T-helper 1 cell (primary cell): ENCODE data around the gene RRM2.

Experiments used
- DNase-seq, 5 donors: peaks; one replicate each; pipeline ENCODE4 v3.0.0-alpha.2; 2012 to 2020
- total RNA-seq, 4 donors: gene quantifications; one replicate each; lab custom pipeline; 2026; lab: John Stamatoyannopoulos, UW

RRM2 gene
- 3.8 to 9.3 (median 5.8) reads per million in 4 donors for total RNA-seq

DNA sequence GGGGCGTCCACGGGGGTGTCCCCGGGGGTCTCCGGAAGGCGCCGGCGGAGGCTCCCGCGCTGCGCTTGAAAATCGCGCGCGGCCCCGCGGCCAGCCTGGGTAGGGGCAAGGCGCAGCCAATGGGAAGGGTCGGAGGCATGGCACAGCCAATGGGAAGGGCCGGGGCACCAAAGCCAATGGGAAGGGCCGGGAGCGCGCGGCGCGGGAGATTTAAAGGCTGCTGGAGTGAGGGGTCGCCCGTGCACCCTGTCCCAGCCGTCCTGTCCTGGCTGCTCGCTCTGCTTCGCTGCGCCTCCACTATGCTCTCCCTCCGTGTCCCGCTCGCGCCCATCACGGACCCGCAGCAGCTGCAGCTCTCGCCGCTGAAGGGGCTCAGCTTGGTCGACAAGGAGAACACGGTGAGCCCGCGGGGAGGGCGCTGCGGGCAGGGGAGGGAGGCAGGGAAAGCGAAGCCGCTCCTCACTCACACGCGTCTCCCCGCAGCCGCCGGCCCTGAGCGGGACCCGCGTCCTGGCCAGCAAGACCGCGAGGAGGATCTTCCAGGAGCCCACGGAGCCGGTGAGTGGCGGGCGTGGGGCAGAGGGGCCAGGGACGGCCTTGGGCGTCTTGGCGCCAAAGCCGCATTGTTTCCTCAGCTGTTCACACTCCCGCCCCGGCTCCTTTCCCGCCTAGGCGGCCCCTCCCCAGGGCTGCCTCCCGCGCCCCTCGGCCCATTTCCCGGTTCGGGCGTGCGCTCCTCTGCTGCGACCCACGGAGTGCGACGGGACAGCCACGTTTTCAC lies at the start of gene RRM2:
RRM2 (plus strand) TSS at position 240 of the 781 bp plus-strand sequence; CDS start at position 300, 60 bp downstream.
- peak; percentile 75 to 97 (median 83) for DNase-seq

DNA sequence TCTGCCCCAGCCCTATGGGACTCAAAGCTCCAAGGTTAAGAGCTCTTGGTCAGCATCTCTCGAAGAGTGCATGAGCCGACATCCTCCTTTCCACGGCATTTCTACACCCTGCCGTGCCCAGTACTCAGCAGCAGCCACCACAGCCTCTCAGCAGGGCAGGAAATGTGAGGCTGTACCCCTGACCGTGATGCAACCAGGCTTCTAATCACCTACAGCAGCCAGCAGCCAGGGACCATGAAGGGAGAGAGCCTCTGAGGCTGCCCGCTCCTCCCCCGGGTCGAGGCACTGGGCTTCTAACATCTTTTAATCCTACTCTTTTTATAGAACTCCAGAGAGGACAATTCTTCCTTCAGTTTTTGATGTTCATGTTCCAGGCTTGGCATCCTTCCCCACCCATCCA lies 48.8 kb upstream of the RRM2 start:
- no peak for DNase-seq

- no peak for DNase-seq
Observed at GRCh38 chr2:10075101-10075500, 47.4 kb upstream of the RRM2 start.

GRCh38 chr2:10075571-10076209 lies 46.8 kb upstream of the RRM2 start:
- DNase-seq, result no peak

GRCh38 chr2:10076511-10076910 lies 46.0 kb upstream of the RRM2 start:
- no peak for DNase-seq

- DNase-seq, result no peak
Observed at GRCh38 chr2:10076988-10077527, 45.5 kb upstream of the RRM2 start.

DNA sequence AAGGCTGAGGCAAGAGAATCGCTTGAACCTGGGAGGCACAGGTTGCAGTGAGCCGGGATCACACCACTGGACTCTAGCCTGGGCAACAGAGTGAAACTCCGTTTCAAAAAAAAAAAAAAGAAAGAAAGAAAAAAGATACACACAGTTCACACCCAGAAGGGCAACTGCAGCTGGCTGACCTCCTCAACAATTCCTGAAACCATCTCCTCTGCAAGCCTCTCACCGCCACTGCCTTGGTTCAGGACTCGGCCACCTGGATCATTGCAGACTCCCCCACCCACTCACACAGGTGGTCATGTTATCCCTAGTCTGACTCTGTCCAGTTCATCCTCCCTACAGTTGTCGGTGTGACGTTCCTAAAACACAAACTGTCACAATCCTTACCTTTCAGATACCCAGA lies 44.5 kb upstream of the RRM2 start:
- DNase-seq, result no peak

DNA sequence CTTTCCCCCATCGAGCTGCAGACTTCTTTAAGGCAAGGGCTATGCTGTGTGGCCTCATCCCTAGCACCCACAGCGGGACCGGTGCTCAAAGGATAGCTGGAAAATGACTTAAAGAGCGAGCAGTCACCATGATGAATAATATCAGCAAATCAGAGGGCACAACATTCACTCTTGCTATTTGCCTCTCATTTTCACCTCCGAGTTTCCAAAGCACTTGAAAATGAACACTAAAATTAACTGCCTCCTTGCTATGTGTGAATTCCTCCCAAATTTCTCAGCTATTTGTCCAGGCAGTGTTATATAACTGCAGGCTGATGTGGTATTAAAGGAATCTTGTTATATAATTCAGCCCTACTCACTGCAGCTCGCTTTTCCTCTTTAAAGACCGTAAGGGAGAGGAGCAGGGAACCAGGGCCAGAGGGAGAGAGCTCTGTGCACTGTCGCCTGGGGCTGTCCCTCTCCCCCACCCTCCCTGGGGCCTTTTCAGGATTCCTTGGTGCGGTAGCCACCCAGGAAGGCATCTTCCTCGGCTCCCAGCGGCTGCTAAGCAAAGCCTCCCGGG lies 43.8 kb upstream of the RRM2 start:
- no peak for DNase-seq

- DNase-seq, result no peak
Observed at GRCh38 chr2:10079266-10079869, 43.2 kb upstream of the RRM2 start.

DNA sequence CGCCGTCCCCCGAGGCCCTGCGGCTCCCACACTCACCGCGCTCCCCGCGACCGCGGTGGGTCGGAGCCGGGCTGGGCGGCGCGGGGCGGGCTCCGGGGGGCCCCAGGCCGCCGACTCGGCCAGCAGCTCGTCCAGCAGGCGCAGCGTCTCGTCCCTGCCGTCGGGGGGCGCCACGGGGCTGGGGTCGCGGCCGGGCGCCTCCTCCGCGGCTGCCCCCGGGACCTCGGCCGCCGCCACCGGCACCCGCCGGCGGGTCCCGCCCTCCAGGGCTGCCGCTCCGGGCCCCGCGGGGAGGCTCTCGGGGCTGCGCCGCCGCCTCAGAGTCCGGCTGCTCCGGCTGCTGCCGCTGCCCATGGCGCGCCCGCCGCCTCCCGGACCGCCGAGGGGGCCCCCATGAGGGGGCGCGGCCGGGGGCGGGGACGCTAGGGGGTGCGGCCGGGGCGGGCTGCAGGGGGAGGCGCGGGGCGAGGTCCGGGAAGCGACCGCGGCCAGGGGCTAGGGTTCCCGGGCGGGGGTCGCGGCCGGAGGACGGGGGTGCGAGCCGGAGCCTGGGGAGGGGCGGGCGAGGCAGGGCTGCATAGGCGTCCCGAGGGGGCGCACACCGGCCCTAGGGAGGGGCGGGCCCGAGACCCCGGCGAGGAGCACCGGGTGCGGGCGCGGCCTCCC lies 42.5 kb upstream of the RRM2 start, which contains the start of gene CYS1:
CYS1 (minus strand) TSS at position 542 of the 666 bp plus-strand sequence; CDS start at position 354, 188 bp downstream.
- DNase-seq, result no peak

DNA sequence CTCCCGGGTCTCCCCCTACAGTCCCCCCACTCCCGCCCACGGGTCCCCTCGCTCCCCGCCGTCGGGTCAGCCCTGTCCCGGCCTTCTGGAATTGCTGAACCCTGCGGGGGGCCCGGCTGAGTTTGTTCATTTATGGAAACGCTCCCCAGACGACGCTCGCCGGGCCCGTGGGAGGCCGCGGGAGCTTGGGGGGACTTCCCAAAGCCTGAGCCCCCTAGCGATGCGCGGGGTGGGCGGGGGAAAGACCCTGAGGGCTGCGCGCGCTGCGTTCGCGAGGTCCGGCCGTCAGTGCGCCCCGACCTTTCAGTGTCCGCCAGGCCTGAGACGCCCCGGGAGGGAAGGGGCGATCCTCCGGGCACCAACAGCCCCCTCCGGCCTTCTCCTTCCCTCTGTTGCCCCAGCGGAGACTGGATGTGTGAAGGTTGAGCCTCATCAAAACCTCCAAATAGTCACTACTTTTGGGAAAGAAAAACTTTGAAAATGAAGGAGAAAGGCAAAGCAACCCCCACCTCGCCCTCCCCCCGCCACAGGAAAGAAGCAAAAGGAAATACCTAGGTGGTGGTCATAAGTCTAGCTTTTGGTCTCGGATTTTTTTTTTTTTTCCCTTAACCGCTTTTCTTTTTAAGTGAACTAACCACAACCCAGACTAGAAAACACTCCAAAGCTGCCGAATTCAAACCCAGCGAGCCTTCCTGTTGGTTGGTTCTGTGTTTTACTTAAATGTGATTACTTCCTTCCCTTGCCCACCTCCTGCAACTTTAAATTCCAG lies 41.8 kb upstream of the RRM2 start:
- peak in 1 of 5 donors; percentile 38 for DNase-seq

DNA sequence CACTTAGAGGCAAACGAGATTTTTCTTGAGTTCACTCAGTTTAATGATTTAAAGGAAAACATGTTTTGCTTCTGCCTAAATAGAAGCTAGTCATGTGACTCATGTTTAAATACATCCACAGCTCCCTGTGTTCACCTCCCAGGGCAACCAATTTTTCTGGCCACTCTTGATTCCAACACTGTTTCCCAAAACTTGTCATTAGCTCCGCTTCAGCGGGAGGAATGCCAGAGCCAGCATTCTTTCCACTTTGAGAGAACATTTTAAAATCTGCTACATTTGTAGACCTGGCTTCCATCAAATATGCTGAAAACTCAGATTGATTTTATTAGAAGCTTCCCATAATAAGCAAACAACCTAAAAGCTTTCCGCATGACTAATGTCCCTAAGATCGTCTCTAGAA lies 39.5 kb upstream of the RRM2 start:
- DNase-seq, result no peak

DNA sequence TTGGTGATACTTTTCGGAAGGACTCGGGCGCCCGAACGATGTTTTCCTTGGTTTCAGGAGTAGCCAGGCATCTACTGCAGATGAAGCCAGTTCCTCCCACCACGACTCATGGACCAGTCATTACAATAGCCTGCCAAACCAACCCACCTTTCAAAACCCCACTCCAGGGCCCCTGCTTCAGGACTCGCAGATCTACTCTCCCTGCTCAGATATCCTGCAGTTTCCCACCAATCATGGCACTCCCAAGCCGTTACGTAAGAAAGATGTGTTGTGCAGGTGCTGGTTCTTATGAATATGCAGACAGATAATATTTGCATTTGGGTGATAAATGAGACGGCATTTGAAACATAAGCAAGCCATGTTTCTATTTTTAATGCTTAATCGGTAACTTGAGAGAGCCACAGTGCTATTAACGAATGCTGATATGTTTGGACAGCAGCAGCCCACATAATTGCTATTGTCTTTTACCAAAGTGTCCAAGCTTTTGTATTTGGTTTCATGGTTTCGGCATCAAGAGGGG lies 38.8 kb upstream of the RRM2 start:
- no peak for DNase-seq

DNA sequence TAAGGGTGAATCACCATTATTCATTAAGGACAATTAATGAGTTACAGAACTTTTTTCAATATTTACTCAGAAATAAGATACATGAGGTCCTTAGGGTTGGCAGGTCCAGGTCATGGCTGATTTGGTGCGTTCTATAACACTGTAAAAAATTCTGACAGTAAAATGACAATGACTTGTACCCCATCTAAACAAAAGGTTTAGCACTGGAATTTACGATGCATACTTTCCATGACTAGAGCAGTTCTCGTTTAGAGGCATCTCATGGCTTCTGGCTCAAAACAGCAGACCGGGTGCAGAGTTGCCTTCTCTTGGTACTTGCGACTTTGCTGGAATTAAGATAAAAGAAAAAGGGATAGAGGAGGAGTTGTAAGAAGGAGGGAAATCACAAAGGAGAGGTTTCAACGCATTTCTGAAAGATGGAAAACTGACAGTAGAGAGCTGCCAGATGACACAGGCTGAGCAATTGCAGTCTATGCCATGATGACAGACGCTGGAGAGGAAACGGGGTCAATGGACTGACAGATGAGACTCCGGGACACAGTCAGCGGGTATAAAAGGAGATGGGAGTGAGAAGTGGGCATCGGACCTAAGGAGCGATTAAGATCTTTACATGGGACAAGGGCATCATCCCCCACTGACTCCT lies 38.2 kb upstream of the RRM2 start:
- no peak for DNase-seq

GRCh38 chr2:10085043-10085667 lies 37.4 kb upstream of the RRM2 start:
- DNase-seq, result no peak

GRCh38 chr2:10085668-10086059 lies 36.9 kb upstream of the RRM2 start:
- DNase-seq, result no peak

- DNase-seq, result no peak
Observed at GRCh38 chr2:10086950-10087349, 35.6 kb upstream of the RRM2 start.

- no peak for DNase-seq
Observed at GRCh38 chr2:10087360-10087759, 35.2 kb upstream of the RRM2 start.

DNA sequence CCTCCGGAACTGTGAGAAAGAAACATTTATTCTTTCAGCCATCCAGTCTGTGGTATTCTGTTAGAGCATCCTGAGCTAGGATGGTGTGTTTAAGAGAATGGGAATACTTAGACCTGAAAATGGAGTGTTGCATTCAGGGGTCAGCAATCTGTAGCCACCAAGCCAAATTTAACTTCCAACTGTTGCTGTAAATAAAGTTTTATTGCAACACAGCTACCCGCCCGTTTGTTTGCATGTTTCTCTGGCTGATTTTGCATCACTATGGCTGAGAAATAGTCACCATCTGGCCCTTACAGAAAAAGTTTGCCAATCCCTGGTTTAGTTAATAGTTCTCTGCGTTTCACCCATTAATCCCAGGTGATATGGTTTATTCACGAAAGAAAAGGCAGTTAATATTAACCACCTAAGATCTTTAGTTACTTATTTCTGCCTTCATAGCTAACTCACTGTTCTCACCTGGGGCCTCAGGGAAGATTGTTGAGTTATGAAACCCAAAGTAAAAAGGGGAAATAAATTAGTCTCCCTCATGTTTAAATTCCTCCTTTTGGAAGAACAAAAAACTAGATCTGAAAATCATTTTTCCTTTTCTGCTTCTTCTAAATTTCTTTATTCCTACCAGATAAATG lies 32.9 kb upstream of the RRM2 start:
- no peak for DNase-seq
